RWPE2 (cell line): ENCODE results near the gene RNASEH2C.

Source experiments
- ATAC-seq: fragments of 200-7000 bp; cut with Tn5 transposase; 3 replicates; pipeline ENCODE4 v1.9.1; 2021; ENCODE audit warnings: low read depth
- DNase-seq: peaks from one replicate; pipeline ENCODE4 v3.0.0-alpha.2; 2020; ENCODE audit warnings: low spot score
- H3K27ac ChIP-seq: fragments of 450-650 bp; 2 replicates; pipeline ENCODE4 v1.5.1; 2017; ENCODE audit warnings: mild to moderate bottlenecking; ENCODE audit not compliant: poor library complexity, severe bottlenecking
- H3K27me3 ChIP-seq: fragments of 250-450 bp; sonication (Bioruptor Pico); 2 replicates; pipeline ENCODE4 v1.5.1; 2021; ENCODE audit warnings: mild to moderate bottlenecking, moderate library complexity; ENCODE audit not compliant: insufficient read depth, poor library complexity, severe bottlenecking
- H3K36me3 ChIP-seq: fragments of 250-450 bp; sonication (Bioruptor Pico); 2 replicates; pipeline ENCODE4 v1.5.1; 2020; ENCODE audit warnings: low read depth, mild to moderate bottlenecking, moderate library complexity
- H3K4me1 ChIP-seq: fragments of 250-450 bp; sonication (Bioruptor Pico); 2 replicates; pipeline ENCODE4 v1.5.1; 2021; ENCODE audit warnings: mild to moderate bottlenecking, moderate library complexity; ENCODE audit not compliant: insufficient read depth, poor library complexity, severe bottlenecking
- H3K4me3 ChIP-seq: fragments of 250-450 bp; sonication (Bioruptor Pico); 2 replicates; pipeline ENCODE4 v1.5.1; 2021; ENCODE audit warnings: mild to moderate bottlenecking, moderate library complexity; ENCODE audit not compliant: severe bottlenecking
- H3K9me3 ChIP-seq: fragments of 250-450 bp; sonication (Bioruptor Pico); 2 replicates; pipeline ENCODE4 v1.5.1; 2021; ENCODE audit warnings: mild to moderate bottlenecking, moderate library complexity; ENCODE audit not compliant: severe bottlenecking
- TF ChIP-seq, protein P1 (sequence below): fragments of 450-650 bp; IDR thresholded peaks from one replicate; pipeline ENCODE4 v1.5.1; 2017; ENCODE audit warnings: mild to moderate bottlenecking, moderate library complexity; ENCODE audit not compliant: poor library complexity, severe bottlenecking

Gene RNASEH2C

DNA sequence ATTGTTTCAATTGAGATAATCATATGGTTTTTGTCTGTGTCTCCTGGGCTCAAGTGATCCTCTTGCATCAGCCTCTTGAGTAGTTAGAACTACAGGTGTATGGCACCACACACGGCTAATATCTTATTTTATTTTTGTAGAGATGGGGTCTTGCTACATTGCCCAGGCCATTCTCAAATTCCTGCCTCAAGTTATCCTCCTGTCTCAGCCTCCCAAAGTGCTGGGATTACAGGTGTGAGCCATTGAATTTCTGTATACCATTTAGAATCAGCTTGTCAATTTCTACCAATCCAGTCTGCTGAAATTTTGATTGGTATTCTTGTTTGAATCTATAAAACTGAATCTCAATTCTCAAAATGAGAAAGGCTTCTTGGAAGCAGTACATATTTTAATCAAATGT lies 18.9 kb downstream of the RNASEH2C start:
- H3K36me3 ChIP-seq = no peaks in the 10 kb centered on the region
- ATAC-seq = no peak
- H3K9me3 ChIP-seq = no peaks in the 10 kb centered on the region
- no peaks in the 10 kb centered on the region for H3K27me3 ChIP-seq
- H3K27ac ChIP-seq = no peak overlapping the region
- H3K4me3 ChIP-seq = no peak overlapping the region
- no peak for DNase-seq
- no peaks in the 10 kb centered on the region for H3K4me1 ChIP-seq
- TF ChIP-seq, protein P1, sequence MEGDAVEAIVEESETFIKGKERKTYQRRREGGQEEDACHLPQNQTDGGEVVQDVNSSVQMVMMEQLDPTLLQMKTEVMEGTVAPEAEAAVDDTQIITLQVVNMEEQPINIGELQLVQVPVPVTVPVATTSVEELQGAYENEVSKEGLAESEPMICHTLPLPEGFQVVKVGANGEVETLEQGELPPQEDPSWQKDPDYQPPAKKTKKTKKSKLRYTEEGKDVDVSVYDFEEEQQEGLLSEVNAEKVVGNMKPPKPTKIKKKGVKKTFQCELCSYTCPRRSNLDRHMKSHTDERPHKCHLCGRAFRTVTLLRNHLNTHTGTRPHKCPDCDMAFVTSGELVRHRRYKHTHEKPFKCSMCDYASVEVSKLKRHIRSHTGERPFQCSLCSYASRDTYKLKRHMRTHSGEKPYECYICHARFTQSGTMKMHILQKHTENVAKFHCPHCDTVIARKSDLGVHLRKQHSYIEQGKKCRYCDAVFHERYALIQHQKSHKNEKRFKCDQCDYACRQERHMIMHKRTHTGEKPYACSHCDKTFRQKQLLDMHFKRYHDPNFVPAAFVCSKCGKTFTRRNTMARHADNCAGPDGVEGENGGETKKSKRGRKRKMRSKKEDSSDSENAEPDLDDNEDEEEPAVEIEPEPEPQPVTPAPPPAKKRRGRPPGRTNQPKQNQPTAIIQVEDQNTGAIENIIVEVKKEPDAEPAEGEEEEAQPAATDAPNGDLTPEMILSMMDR = no peak

DNA sequence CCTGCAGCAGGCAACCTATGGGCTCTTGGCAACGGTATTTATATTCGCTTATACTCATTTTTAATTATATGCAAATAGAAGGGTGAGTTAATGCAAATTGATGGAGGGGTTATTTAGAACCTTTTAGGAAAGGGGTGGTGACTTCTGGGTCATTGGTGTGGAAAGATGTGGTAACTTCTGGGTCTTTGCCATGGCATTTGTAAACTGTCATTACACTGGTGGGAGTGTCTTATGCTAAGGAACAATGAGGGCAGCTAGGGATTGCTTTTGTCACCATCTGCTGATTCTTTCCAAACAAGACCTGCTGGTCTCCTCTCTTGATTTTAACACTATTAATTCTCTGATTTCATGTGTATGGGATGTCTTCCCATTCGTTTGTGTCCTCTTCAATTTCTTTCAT lies 20.2 kb downstream of the RNASEH2C start:
- no peak for DNase-seq

DNA sequence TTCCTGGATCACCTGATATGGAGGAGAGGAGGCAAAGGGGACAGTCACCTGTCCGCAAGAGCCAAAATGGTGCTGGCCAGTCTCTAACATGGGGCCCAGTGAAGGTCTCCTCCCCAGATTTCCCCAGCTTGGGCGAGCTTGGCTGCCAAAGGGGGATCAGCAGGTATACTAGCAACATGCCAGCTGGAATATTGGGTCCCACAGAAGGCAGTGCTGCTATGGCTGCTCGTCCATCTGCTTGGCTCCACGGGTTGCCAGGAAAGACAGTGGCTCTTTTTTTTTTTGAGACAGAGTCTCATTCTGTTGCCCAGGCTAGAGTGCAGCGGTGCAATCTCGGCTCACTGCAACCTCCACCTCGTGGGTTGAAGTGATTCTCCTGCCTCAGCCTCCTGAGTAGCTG lies 21.3 kb downstream of the RNASEH2C start:
- H3K36me3 ChIP-seq = no peaks in the 10 kb centered on the region
- TF ChIP-seq, protein P1 = no peak
- no peak for ATAC-seq
- no peak for DNase-seq
- no peaks in the 10 kb centered on the region for H3K27me3 ChIP-seq
- H3K4me1 ChIP-seq = no peaks in the 10 kb centered on the region
- no peaks in the 10 kb centered on the region for H3K9me3 ChIP-seq
- H3K27ac ChIP-seq = no peak overlapping the region
- no peak overlapping the region for H3K4me3 ChIP-seq

More for the DNA sequence above, 20.2 kb downstream of the RNASEH2C start:
- no peaks in the 10 kb centered on the region for H3K9me3 ChIP-seq
- no peaks in the 10 kb centered on the region for H3K36me3 ChIP-seq
- H3K4me3 ChIP-seq = no peak overlapping the region
- H3K27ac ChIP-seq = no peak overlapping the region
- H3K27me3 ChIP-seq = no peaks in the 10 kb centered on the region
- no peak for ATAC-seq
- no peaks in the 10 kb centered on the region for H3K4me1 ChIP-seq
- TF ChIP-seq, protein P1 = no peak

DNA sequence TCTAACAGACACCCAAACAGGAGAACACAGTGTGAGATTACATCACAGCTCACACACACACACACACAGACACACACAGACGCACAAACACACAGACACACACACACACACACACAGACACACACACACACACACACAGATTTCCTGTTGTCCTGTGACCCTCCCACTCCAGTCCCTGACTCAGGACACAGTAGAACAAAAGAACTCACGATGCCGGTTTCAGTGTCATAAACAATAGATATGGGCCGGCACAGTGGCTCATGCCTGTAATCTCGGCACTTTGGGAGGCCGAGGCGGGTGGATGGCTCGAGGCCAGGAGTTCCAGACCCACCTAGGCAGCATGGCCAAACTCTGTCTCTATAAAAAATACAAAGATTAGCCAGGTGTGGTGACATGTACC lies 22.4 kb downstream of the RNASEH2C start:
- no peak overlapping the region for H3K27ac ChIP-seq
- ATAC-seq (no peak), DNase-seq (no peak)
- H3K4me3 ChIP-seq = no peak overlapping the region
- no peaks in the 10 kb centered on the region for H3K9me3 ChIP-seq
- TF ChIP-seq, protein P1 = no peak
- no peaks in the 10 kb centered on the region for H3K4me1 ChIP-seq
- no peaks in the 10 kb centered on the region for H3K36me3 ChIP-seq
- no peaks in the 10 kb centered on the region for H3K27me3 ChIP-seq

DNA sequence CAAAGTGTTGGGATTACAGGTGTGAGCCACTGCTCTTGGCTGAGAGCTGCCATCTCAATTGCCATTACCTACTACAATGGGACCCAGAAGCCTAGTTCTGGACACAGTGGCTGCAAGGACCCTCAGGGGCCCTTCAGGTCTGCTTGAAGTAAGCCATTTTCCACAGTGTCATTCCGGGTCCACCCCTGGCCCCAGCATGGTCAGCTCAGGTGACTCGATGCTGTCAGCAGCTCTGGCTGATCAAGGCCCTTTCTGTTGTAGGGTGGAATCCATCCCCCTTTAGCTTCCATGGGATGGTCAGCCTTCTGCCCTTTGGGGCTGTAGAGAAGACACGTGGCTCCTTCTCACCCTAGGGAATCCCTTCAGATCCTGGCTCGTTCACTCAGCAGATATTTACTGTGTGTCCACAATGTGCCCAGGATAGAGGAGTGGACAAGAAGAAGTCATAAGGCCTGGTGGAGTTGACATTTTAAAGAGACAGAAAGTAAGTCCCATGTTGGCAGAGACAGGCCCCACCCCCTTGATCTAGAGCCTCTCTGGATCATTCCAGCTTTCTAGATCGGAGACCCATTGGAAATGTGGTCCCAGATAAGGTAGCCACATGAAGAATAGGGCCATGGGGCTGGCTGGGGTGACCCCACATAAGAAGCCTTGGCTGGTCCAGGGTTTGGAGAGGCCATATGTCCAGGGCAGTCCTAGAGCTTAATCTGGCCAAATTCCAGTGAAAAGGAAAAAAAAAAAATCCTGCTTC lies 23.6 kb downstream of the RNASEH2C start:
- Histone ChIP-seq H3K27ac (no peak overlapping the region), H3K9me3 (no peaks in the 10 kb centered on the region), H3K27me3 (no peaks in the 10 kb centered on the region), H3K4me3 (no peak overlapping the region), H3K4me1 (no peaks in the 10 kb centered on the region), H3K36me3 (no peaks in the 10 kb centered on the region)
- TF ChIP-seq, protein P1 = no peak
- DNase-seq (no peak), ATAC-seq (no peak)
